ENCODE results near the gene SLC39A7.
A peak's percentile ranks its signal among the peaks of the same experiment; 100 is the strongest.
"Not testable (repeated sequence)": the region's sequence is repeated elsewhere in the genome, so short reads cannot be mapped to it uniquely, and the experiment has no call there.

Gene SLC39A7

DNA sequence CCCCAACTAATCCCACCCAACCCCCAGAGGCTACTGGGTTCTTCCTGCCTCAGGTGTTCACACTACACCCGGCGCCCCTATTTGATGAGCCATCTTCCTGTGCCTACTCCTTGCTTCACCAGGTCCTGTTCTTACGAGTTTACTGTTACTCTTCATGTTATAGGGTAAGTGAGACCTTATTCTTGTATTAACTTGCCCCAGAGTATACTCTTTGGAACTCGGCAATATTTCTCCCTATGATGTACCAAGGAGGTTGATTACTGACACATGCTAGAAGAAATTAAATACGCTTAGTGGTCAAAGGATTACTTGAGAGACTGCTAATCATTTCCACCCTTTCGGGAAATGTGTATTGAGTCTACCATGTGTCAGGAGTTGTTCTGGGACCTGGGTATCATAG, 16.6 kb downstream of the SLC39A7 start:
- Mint-ChIP-seq H3K4me3 (no peak overlapping the region), H3K4me1 (peaks cover 23% of the 10 kb centered on the region), H3K27me3 (peaks cover 76% of the 10 kb centered on the region), H3K27ac (ENCODE audit: low read depth) (no peak overlapping the region), H3K9me3 (no peaks in the 10 kb centered on the region), H3K36me3 (ENCODE audit: insufficient read depth) (peaks cover 3% of the 10 kb centered on the region)
- DNase-seq (ENCODE audit: low spot score in 2 of 2) (no peak), ATAC-seq (replicated peaks; ENCODE audit: extremely low read depth, poor library complexity, severe bottlenecking) (no peak)

GRCh38 chr6:33217681-33218080, 17.0 kb downstream of the SLC39A7 start:
- H3K4me3 Mint-ChIP-seq, result no peak overlapping the region

GRCh38 chr6:33226503-33227120, 25.9 kb downstream of the SLC39A7 start:
- H3K27me3 Mint-ChIP-seq, result peaks cover 49% of the 10 kb centered on the region
- not testable (repeated sequence) for H3K27ac Mint-ChIP-seq (ENCODE audit: low read depth); H3K4me3 Mint-ChIP-seq

More at GRCh38 chr6:33217681-33218080, 17.0 kb downstream of the SLC39A7 start:
- peaks cover 19% of the 10 kb centered on the region for H3K4me1 Mint-ChIP-seq
- H3K27ac Mint-ChIP-seq (ENCODE audit: low read depth), result no peak overlapping the region
- ATAC-seq (replicated peaks; ENCODE audit: extremely low read depth, poor library complexity, severe bottlenecking), result no peak
- peaks cover 76% of the 10 kb centered on the region for H3K27me3 Mint-ChIP-seq
- no peaks in the 10 kb centered on the region for H3K9me3 Mint-ChIP-seq
- peaks cover 3% of the 10 kb centered on the region for H3K36me3 Mint-ChIP-seq (ENCODE audit: insufficient read depth)
- DNase-seq (ENCODE audit: low spot score in 2 of 2), result no peak

DNA sequence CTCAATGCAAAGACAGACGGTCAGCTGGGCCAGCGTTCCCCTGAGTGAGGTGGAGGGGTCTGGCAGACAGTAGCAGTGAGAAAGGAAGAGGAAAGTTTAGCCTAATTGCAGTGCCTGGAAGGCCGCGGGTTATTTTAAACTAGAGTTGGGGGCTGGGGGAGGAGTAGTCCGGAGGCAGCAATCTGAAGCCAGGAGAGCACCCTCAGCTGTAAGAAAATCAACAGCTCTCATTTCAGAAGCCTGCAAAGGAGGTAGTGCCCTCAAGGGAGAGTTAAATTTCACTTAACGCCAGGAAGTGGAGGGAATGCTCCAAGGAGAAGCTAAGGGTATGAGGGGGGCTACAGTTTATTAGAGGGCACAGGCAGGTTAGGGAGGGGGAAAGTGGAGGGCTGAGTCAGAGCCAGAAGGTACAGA, 34.6 kb downstream of the SLC39A7 start:
- Mint-ChIP-seq H3K36me3 (ENCODE audit: insufficient read depth) (no peaks in the 10 kb centered on the region), H3K4me1 (no peaks in the 10 kb centered on the region), H3K27me3 (peaks cover 56% of the 10 kb centered on the region), H3K4me3 (no peak overlapping the region), H3K27ac (ENCODE audit: low read depth) (no peak overlapping the region), H3K9me3 (no peaks in the 10 kb centered on the region)
- no peak for DNase-seq (ENCODE audit: low spot score in 2 of 2)
- no peak for ATAC-seq (replicated peaks; ENCODE audit: extremely low read depth, poor library complexity, severe bottlenecking)

More at GRCh38 chr6:33226503-33227120, 25.9 kb downstream of the SLC39A7 start:
- H3K36me3 Mint-ChIP-seq (ENCODE audit: insufficient read depth); DNase-seq (ENCODE audit: low spot score in 2 of 2); H3K4me1 Mint-ChIP-seq; ATAC-seq (replicated peaks; ENCODE audit: extremely low read depth, poor library complexity, severe bottlenecking); H3K9me3 Mint-ChIP-seq: not testable (repeated sequence)

DNA sequence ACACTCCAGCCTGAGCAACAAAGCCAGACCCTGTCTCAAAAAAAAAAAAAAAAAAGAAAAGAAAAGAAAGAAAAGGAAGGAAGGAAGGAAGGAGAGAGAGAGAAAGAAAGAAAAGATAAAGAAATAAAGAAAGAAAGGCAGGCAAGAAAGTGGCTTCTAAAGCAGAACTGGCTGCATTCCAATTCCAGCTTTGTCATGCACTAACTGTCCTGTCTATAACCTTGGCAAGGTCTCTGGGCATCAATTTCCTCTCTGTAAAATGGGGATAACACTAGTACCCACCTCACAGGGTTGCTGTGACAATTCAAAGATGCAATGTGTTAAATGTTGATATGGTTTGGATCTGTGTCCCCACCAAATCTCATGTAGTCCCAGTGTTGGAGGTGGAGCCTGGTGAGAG, 35.7 kb downstream of the SLC39A7 start:
- no peak for ATAC-seq (replicated peaks; ENCODE audit: extremely low read depth, poor library complexity, severe bottlenecking)
- no peaks in the 10 kb centered on the region for H3K9me3 Mint-ChIP-seq
- DNase-seq (ENCODE audit: low spot score in 2 of 2), result no peak

GRCh38 chr6:33236852-33237251, 36.2 kb downstream of the SLC39A7 start:
- no peaks in the 10 kb centered on the region for H3K36me3 Mint-ChIP-seq (ENCODE audit: insufficient read depth)
- H3K9me3 Mint-ChIP-seq, result no peaks in the 10 kb centered on the region
- no peak for ATAC-seq (replicated peaks; ENCODE audit: extremely low read depth, poor library complexity, severe bottlenecking)
- H3K27me3 Mint-ChIP-seq, result peaks cover 48% of the 10 kb centered on the region
- no peak overlapping the region for H3K4me3 Mint-ChIP-seq
- no peak overlapping the region for H3K27ac Mint-ChIP-seq (ENCODE audit: low read depth)
- DNase-seq (ENCODE audit: low spot score in 2 of 2), result no peak
- peaks cover 4% of the 10 kb centered on the region for H3K4me1 Mint-ChIP-seq

More for the DNA sequence above, 35.7 kb downstream of the SLC39A7 start:
- Mint-ChIP-seq H3K4me3 (no peak overlapping the region), H3K27me3 (peaks cover 53% of the 10 kb centered on the region), H3K27ac (ENCODE audit: low read depth) (no peak overlapping the region), H3K36me3 (ENCODE audit: insufficient read depth) (no peaks in the 10 kb centered on the region), H3K4me1 (no peaks in the 10 kb centered on the region)

DNA sequence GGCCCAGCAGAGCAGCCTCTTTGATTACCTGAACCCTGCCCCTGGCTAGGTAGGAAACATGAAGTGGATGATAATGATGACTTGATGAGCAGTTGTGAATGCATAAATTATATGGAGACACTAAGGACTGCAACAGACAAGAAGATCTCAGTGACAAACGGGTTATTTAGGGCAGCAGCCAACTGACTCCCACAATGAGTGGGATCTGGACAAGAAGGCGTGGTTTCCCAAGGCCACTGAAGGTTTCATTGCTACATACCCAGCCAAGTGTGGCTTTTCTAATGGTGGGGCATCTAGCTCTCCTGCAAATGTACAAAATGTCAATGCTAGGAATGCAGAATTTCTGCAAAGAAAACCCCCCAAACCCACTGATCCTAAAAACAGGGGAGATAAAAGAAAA, 37.1 kb downstream of the SLC39A7 start:
- Mint-ChIP-seq H3K27me3 (peaks cover 54% of the 10 kb centered on the region), H3K36me3 (ENCODE audit: insufficient read depth) (no peaks in the 10 kb centered on the region), H3K27ac (ENCODE audit: low read depth) (no peak overlapping the region), H3K9me3 (no peaks in the 10 kb centered on the region), H3K4me1 (peaks cover 10% of the 10 kb centered on the region), H3K4me3 (no peak overlapping the region)
- no peak for DNase-seq (ENCODE audit: low spot score in 2 of 2)
- ATAC-seq (replicated peaks; ENCODE audit: extremely low read depth, poor library complexity, severe bottlenecking), result no peak

DNA sequence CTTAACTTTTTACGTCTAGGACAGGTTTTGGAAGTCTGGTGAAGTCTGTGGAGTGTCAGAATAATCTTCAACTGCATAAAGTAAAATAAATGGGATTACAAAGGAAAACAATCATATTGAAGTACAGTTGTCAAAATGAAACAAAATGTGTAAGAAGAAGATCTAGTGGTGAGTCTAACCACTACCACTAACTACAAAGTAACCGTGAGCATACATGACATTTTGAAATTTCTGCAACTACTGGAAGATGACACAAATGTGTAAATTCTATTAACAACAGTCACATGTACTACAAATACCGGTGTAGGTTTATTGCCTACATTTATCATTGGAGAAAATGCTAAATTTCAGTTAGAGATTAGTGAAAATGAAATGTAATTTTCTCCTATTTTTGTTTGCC, 41.3 kb downstream of the SLC39A7 start:
- H3K27me3 Mint-ChIP-seq, result peaks cover 26% of the 10 kb centered on the region
- H3K4me3 Mint-ChIP-seq, result no peak overlapping the region
- no peaks in the 10 kb centered on the region for H3K9me3 Mint-ChIP-seq
- no peak overlapping the region for H3K27ac Mint-ChIP-seq (ENCODE audit: low read depth)
- no peak for DNase-seq (ENCODE audit: low spot score in 2 of 2)
- H3K4me1 Mint-ChIP-seq, result peaks cover 10% of the 10 kb centered on the region
- no peaks in the 10 kb centered on the region for H3K36me3 Mint-ChIP-seq (ENCODE audit: insufficient read depth)
- ATAC-seq (replicated peaks; ENCODE audit: extremely low read depth, poor library complexity, severe bottlenecking), result no peak

GRCh38 chr6:33243476-33243875, 42.8 kb downstream of the SLC39A7 start:
- Mint-ChIP-seq H3K9me3 (no peaks in the 10 kb centered on the region), H3K27me3 (peaks cover 26% of the 10 kb centered on the region), H3K27ac (ENCODE audit: low read depth) (no peak overlapping the region), H3K36me3 (ENCODE audit: insufficient read depth) (peaks cover 3% of the 10 kb centered on the region), H3K4me3 (no peak overlapping the region), H3K4me1 (peaks cover 18% of the 10 kb centered on the region)
- DNase-seq (ENCODE audit: low spot score in 2 of 2) (no peak), ATAC-seq (replicated peaks; ENCODE audit: extremely low read depth, poor library complexity, severe bottlenecking) (no peak)

- Mint-ChIP-seq H3K27ac (ENCODE audit: low read depth) (peak overlapping the region; percentile 93), H3K4me1 (peaks cover 36% of the 10 kb centered on the region), H3K4me3 (peak overlapping the region; percentile 87), H3K27me3 (no peaks in the 10 kb centered on the region), H3K9me3 (no peaks in the 10 kb centered on the region), H3K36me3 (ENCODE audit: insufficient read depth) (peaks cover 21% of the 10 kb centered on the region)
- DNase-seq (ENCODE audit: low spot score in 2 of 2) (peak; percentile 86 to 95), ATAC-seq (replicated peaks; ENCODE audit: extremely low read depth, poor library complexity, severe bottlenecking) (peak; percentile 38)
These were observed 47.4 kb downstream of the SLC39A7 start for GRCh38 chr6:33247977-33248642.

DNA sequence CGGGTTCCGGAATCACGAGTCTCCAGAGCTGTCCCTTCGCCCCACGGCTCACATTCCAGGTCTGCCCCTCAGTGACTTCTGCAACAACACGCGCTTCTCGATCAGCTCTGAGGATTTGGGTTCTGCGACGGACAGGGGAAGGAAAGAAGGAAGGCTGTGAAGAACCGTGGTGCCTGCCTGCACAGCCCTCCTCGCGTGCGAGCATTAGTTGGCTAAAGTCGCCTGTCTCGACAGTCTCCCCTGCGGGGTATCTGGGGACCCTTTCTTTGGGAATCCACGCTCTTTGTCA, 47.9 kb downstream of the SLC39A7 start:
- peak overlapping the region; percentile 93 for H3K27ac Mint-ChIP-seq (ENCODE audit: low read depth)
- H3K4me1 Mint-ChIP-seq, result peaks cover 36% of the 10 kb centered on the region
- H3K9me3 Mint-ChIP-seq, result no peaks in the 10 kb centered on the region
- DNase-seq (ENCODE audit: low spot score in 2 of 2) (no peak), ATAC-seq (replicated peaks; ENCODE audit: extremely low read depth, poor library complexity, severe bottlenecking) (peak; percentile 37)
- peaks cover 21% of the 10 kb centered on the region for H3K36me3 Mint-ChIP-seq (ENCODE audit: insufficient read depth)
- no peaks in the 10 kb centered on the region for H3K27me3 Mint-ChIP-seq
- peak overlapping the region; percentile 87 for H3K4me3 Mint-ChIP-seq

DNA sequence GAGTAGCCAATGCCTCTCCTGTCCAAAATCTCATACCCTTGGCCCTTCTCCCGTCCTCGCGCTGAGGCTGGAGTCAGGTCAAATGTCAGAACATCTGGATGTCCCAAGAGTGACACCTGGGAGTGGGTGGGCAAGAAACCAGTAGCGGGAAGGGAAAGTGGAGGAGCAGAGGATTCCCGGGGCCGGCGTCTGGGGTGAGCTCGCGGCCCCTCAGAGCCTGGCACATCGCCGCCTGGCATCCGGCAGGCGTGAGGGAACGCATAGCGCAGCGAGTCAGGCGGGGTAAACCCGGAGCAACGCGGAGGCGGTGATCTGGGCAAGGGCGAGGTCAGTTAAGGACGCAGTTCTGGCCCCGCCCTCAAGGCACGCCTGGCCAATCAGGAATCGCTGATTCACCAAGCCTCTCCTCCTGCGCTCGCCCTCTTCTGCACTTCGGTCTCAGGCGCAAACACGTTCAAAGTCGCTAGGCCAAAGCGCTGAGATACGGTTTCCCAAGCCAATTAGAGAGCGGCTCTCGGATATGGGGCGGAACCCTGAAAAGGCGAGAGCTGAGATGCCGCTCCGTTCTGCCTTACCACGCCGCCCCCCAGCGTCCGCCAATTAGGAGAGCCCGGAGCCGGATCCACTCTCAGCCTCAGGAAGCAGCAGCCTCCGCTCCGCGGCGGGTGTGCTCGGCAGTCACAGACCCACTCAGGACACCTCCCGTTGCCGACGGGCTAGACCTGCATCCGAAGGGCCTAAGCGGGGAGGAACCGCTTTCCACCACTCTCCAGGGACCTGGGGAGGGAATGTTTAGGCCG, 48.5 kb downstream of the SLC39A7 start:
- peaks cover 23% of the 10 kb centered on the region for H3K36me3 Mint-ChIP-seq (ENCODE audit: insufficient read depth)
- H3K9me3 Mint-ChIP-seq, result no peaks in the 10 kb centered on the region
- H3K27me3 Mint-ChIP-seq, result no peaks in the 10 kb centered on the region
- H3K4me1 Mint-ChIP-seq, result peaks cover 36% of the 10 kb centered on the region
- H3K4me3 Mint-ChIP-seq, result peak overlapping the region; percentile 87
- DNase-seq (ENCODE audit: low spot score in 2 of 2), result peak; percentile 89 to 95
- H3K27ac Mint-ChIP-seq (ENCODE audit: low read depth), result peak overlapping the region; percentile 93
- ATAC-seq (replicated peaks; ENCODE audit: extremely low read depth, poor library complexity, severe bottlenecking), result peak; percentile 90
